Ammon's horn (tissue), 1 donor: ENCODE measurements around the gene C16orf92.
A peak's percentile ranks its signal among the peaks of the same experiment; 100 is the strongest.

Experiments
- DNase-seq: peaks from one replicate; pipeline ENCODE4 v3.0.0-alpha.2; 2016; ENCODE audit warnings: low spot score

Gene C16orf92

GRCh38 chr16:30060836-30061554 lies 38.0 kb downstream of the C16orf92 start:
- DNase-seq = no peak

DNA sequence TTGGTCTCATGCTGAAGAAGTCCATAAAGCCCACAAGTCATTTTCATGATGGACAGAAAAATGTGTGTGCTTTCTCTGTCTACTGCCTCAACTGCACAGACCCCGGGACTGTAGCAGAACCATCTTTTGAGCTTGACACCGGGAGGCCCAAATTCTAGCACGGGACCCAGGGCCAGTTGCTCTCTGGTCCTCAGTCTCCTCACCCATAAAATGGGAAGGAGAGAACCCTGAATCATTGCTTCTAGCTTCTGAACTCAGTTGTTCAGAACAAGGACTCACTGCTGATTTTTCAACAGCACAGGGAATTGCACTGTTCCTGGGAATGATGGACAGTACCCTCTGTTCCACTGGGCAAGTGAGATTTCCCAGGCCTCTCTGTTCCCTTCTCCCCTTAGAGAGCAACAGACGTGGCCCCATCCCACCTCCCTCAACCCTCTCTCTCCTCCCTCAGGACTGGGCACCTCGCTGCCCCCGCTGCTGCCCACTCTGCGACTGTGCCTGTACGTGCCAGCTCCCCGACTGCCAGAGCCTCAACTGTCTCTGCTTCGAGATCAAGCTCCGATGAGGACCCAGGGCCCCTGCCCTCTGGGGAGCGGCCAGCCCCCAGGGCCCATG lies 40.4 kb downstream of the C16orf92 start:
- no peak for DNase-seq

DNA sequence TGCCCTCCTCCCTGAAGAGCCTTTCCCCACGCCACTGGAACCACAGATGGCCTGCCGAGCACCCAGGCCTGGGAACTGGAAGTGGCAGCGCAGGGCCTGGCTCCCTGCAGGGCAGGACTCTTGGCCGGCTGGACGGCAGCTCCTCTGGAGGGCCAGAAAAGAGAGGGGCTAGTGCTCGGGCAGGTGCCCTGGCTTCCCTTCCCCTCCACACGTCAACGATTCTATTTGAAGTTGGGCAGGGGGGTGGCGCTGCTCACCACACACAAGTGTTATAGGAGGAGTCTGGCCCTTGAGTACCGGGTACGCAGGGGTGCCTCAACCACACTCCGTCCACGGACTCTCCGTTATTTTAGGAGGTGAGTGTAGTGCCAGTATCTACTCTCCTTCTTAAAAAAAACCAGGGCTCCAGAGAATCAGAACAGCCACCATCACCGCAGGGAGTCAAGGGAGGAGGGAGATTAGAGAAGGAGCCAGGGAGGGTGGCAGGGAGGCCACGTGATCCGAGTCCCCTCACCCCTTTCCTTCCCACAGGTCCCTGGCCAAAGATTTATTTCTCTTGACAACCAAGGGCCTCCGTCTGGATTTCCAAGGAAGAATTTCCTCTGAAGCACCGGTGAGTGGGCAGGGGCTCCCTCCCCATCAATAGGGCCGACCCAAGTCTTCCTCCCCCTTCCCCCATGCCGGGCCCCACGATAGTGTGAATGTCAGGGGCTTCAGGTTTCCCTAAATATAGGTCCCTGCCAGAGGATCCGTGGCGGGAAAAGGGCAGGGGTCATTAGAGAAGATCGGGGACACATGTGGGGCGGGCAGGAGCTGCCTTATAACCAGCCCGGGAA lies 41.1 kb downstream of the C16orf92 start:
- peak; percentile 93 for DNase-seq

GRCh38 chr16:30064729-30065101 lies 41.7 kb downstream of the C16orf92 start:
- no peak for DNase-seq

- DNase-seq = peak; percentile 99
Observed at GRCh38 chr16:30065102-30065942, 42.3 kb downstream of the C16orf92 start, which contains the start of gene ALDOA. ALDOA (plus strand) TSS chr16:30065760; CDS start chr16:30066898, 1,138 bp downstream.

GRCh38 chr16:30065943-30066760 lies 43.2 kb downstream of the C16orf92 start:
- no peak for DNase-seq

- peak; percentile 47 for DNase-seq
Observed at GRCh38 chr16:30066761-30067583, 44.0 kb downstream of the C16orf92 start.

DNA sequence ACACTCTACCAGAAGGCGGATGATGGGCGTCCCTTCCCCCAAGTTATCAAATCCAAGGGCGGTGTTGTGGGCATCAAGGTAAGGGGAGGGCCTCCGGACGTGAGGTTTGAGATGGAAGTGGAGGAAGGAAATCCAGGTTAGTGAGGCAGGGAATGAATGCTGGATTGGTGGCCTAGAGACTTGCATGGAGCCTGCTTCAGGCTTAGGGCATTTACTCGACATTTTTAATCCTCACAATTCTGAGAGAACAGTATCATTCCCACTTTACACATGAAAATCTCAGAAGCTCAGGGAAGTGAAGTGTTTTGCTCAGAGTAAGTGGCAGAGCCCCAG lies 44.6 kb downstream of the C16orf92 start:
- no peak for DNase-seq

- DNase-seq = no peak
Observed at GRCh38 chr16:30068333-30068732, 45.3 kb downstream of the C16orf92 start.

DNA sequence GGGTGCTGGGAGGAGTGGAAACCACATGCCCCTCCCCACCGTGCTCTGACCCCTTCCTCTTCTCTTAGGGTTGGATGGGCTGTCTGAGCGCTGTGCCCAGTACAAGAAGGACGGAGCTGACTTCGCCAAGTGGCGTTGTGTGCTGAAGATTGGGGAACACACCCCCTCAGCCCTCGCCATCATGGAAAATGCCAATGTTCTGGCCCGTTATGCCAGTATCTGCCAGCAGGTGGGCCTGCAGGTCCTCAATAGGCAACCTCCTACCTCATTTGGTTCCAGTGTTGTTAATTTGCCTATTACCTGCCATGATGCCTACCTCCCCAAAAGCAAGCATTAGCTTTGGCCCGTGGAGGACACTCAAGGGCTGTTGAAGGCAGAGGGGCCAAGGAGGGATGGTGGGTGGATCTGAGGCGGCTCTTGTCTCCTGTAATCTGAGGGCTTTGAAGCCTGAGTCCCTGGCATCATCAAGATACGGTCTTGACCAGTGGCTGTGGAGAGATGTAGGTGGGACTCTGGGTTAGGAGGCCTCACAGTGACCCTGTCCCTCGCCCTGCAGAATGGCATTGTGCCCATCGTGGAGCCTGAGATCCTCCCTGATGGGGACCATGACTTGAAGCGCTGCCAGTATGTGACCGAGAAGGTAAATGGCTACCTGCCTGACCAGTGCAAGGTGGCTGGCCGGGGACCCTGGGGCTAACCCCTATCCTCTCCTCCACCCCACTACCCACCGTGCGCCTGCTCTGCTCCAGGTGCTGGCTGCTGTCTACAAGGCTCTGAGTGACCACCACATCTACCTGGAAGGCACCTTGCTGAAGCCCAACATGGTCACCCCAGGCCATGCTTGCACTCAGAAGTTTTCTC lies 46.0 kb downstream of the C16orf92 start:
- no peak for DNase-seq

- DNase-seq = no peak
Observed at GRCh38 chr16:30069611-30070462, 46.8 kb downstream of the C16orf92 start.

GRCh38 chr16:30070490-30070889 lies 47.5 kb downstream of the C16orf92 start:
- no peak for DNase-seq
